GM12865 (cell line): ENCODE measurements around the gene GPRC5B.

ENCODE experiments used
- DNase-seq: peaks from one replicate; pipeline ENCODE4 v3.0.0; 2010; ENCODE audit warnings: low read depth
- H3K4me3 ChIP-seq: 2 replicates; pipeline ENCODE4 v1.5.1; 2011; ENCODE audit warnings: mild to moderate bottlenecking, low read depth, low read length, control low read depth
- TF ChIP-seq, protein P1 (sequence below): IDR thresholded peaks from 2 replicates; pipeline ENCODE4 v1.5.1; 2011; ENCODE audit warnings: low read length, control low read depth, low read depth, inconsistent platforms; ENCODE audit not compliant: insufficient read depth; ENCODE audit errors: missing control alignments

GPRC5B gene

DNA sequence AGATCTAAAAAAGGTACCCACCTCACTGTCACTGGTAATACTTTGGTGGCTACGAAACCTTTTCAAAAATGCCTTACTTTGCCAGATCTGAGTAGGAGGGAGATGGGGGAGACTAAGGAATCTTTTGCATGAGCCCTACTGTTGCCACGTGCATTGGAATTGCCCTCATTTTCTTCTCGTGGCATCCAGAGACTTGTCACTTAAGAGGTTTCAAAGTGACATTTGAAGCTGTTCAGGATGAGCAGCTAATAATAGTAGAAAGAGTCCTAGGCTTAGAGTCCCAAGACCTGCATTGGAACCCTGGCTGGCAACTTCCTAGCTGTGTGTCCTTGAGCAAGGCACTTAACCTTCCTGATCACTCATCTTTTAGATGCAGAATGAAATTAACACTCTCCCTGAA, 43.5 kb downstream of the GPRC5B start:
- TF ChIP-seq, protein P1, sequence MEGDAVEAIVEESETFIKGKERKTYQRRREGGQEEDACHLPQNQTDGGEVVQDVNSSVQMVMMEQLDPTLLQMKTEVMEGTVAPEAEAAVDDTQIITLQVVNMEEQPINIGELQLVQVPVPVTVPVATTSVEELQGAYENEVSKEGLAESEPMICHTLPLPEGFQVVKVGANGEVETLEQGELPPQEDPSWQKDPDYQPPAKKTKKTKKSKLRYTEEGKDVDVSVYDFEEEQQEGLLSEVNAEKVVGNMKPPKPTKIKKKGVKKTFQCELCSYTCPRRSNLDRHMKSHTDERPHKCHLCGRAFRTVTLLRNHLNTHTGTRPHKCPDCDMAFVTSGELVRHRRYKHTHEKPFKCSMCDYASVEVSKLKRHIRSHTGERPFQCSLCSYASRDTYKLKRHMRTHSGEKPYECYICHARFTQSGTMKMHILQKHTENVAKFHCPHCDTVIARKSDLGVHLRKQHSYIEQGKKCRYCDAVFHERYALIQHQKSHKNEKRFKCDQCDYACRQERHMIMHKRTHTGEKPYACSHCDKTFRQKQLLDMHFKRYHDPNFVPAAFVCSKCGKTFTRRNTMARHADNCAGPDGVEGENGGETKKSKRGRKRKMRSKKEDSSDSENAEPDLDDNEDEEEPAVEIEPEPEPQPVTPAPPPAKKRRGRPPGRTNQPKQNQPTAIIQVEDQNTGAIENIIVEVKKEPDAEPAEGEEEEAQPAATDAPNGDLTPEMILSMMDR: no peak
- H3K4me3 ChIP-seq: no peak overlapping the region
- DNase-seq: no peak

DNA sequence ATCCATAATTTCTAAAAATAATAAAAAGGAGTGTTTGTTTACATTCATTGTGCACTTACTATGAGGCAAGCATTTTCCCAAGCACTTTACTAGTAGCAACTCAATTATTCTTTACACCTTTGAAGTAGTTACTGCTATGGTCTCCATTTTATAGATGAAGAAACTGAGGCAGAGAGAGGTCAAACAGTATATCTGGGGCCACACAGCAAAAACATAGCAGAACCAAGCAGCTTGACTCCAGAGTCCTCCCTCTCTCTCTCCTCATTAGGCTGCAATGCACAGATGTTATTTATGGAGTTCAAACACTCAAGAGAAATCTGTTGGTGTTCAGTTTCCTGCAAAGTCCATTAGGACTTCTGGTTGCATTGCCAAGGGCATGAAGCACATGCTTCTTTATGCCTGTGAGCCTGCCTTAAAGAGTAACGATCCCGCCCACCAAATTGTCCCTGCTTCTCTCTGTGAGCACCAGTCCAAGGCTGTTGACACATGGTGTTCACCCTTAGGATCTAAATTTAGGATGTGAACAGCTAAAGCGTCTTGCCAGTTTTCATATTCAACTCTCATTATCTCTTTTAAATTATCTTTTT, 44.0 kb downstream of the GPRC5B start:
- TF ChIP-seq, protein P1: no peak
- no peak for DNase-seq
- H3K4me3 ChIP-seq: no peak overlapping the region

DNA sequence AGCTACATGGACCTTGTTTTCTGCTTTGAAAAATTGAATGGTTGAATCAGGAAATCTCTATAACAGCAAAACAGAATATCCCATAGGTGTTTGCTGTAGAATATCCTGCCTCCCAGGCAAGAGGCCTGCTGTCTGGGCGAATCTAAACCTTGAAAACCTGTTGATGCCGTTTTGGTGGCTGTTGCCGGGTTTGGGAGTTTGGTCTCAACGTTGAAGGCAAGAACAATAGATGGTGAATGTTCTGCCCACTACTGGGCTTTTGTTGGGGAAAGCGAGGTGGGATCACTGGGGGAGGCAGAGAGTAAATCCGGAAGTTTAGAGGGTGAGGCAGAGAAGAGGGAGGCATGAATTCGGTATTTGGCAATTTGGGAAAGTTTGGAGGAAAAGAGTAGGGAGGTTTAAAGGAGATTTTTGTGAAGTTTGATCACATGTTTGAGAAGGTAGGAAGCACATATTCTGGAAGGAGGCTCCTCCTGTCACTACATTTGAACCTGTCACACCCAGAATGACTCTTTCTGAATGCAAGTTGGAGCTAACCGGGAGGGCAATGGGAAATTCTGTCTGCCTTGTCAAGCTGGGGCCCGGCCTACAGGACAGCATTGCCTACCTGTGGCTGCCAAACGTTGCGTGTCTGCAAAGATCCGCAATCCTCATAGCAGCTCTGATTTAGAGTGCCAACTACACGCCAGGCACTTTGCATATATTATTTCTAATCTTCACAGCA, 46.5 kb downstream of the GPRC5B start:
- DNase-seq: no peak
- TF ChIP-seq, protein P1: no peak
- H3K4me3 ChIP-seq: no peak overlapping the region

DNA sequence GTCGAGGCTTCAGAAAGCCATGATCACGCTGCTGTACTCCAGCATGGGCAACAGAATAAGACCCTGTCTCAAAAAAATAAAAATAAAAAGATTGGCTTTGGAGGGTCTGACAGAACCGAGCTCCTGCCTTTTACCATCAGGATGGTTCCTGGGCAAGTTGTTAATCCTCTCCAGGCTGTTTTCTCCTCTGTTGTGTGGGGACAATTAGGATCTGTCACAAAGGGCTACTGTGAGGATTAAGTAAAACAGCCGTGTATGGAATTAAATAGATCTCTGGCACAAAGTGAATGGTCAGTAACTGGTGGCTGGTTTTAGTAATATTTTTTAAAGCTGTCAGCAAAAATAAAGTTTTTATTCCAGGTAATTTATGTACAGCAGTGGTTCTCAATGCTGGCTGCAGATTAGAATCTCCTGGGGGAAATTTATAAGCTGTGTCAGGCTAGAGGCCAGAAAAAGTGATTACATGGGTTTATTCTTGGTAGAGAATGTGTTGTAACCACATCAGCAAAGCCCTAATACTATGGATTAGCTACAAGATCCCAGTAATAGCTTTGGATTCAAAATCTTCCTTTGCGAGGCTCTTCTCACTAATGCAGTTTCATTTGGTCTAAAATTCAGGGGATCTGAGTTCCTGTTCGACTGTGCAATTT, 47.2 kb downstream of the GPRC5B start:
- DNase-seq: no peak
- TF ChIP-seq, protein P1: no peak
- no peak overlapping the region for H3K4me3 ChIP-seq

DNA sequence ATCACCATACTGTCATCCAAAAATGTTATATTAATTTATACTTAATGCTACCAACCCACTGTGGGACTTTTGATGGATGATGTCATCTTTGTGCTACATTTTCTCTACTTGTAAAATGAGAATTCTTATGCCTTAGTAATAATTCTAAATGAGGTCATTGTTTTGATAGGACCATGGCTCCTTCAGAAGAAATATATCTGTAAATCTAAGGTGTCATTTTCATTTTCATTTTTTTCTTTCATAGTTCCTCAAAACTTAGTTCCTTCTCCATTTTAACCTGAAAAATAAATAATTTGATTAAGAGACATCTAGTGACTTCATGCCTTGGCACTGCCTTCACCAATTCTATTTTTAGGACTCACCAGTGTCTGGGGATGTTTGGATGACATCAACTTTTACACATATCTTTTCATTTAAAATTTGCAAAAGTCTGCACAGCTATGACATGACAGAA, 48.7 kb downstream of the GPRC5B start:
- no peak for DNase-seq
- H3K4me3 ChIP-seq: no peak overlapping the region
- TF ChIP-seq, protein P1: no peak

DNA sequence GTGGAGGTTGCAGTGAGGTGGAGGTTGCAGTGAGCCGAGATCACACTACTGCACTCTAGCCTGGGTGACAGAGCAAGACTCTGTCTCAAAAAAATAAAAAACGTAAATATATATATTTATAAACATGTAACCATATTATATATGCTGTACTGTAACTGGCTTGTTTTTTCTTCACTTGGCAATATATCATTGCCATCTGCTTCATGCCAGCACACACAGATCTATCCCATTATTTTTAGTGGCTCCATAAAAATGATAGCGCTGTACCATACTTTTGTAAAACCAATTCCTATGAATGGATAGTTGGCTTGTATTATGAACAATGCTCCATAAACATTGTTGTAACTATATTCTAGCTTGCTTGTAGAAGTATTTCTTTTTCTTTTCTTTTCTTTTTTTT, 49.5 kb downstream of the GPRC5B start:
- TF ChIP-seq, protein P1: no peak
- no peak overlapping the region for H3K4me3 ChIP-seq
- no peak for DNase-seq
